Measurements from ENCODE around the gene SLC5A9.

SLC5A9 gene

GRCh38 chr1:48202030-48202752 is 20.3 kb upstream of the SLC5A9 start:
- in situ Hi-C loops (cut with MboI; ENCODE audit: low pct_unique_long_range_greater_than_20kb, low sequenced_read_pairs, unreplicated experiment): loop anchor here (10.0 kb wide), 1 partner anchor 97 kb away; no protein-coding TSS in a partner anchor
- DNase-seq (ENCODE audit: low spot score): peak; percentile 40
- TF ChIP-seq CTCF (IDR thresholded peaks at IDR 0.05; ENCODE audit: extremely low read depth, insufficient read depth, missing control alignments): peak; percentile 82

GRCh38 chr1:48203287-48203900 is 19.1 kb upstream of the SLC5A9 start:
- peak; percentile 40 for DNase-seq (ENCODE audit: low spot score)
- in situ Hi-C loops (cut with MboI; ENCODE audit: low pct_unique_long_range_greater_than_20kb, low sequenced_read_pairs, unreplicated experiment): loop anchor here (10.0 kb wide), 1 partner anchor 99 kb away; no protein-coding TSS in a partner anchor
- peak; percentile 53 for TF ChIP-seq CTCF (IDR thresholded peaks at IDR 0.05; ENCODE audit: extremely low read depth, insufficient read depth, missing control alignments)

GRCh38 chr1:48205522-48205921 is 17.0 kb upstream of the SLC5A9 start:
- in situ Hi-C loops (cut with MboI; ENCODE audit: low pct_unique_long_range_greater_than_20kb, low sequenced_read_pairs, unreplicated experiment): loop anchor here (10.0 kb wide), 1 partner anchor 101 kb away; no protein-coding TSS in a partner anchor
- TF ChIP-seq CTCF (IDR thresholded peaks at IDR 0.05; ENCODE audit: extremely low read depth, insufficient read depth, missing control alignments): no peak
- DNase-seq (ENCODE audit: low spot score): no peak

- in situ Hi-C loops (cut with MboI; ENCODE audit: low pct_unique_long_range_greater_than_20kb, low sequenced_read_pairs, unreplicated experiment): loop anchor here (10.0 kb wide), 1 partner anchor 102 kb away; no protein-coding TSS in a partner anchor
- no peak for TF ChIP-seq CTCF (IDR thresholded peaks at IDR 0.05; ENCODE audit: extremely low read depth, insufficient read depth, missing control alignments)
- no peak for DNase-seq (ENCODE audit: low spot score)
Observed at GRCh38 chr1:48206371-48206770, 16.1 kb upstream of the SLC5A9 start.

GRCh38 chr1:48207131-48207530 is 15.4 kb upstream of the SLC5A9 start:
- in situ Hi-C loops (cut with MboI; ENCODE audit: low pct_unique_long_range_greater_than_20kb, low sequenced_read_pairs, unreplicated experiment): loop anchor here (10.0 kb wide), 1 partner anchor 102 kb away; no protein-coding TSS in a partner anchor
- no peak for DNase-seq (ENCODE audit: low spot score)
- no peak for TF ChIP-seq CTCF (IDR thresholded peaks at IDR 0.05; ENCODE audit: extremely low read depth, insufficient read depth, missing control alignments)

GRCh38 chr1:48207536-48208075 is 14.9 kb upstream of the SLC5A9 start:
- TF ChIP-seq CTCF (IDR thresholded peaks at IDR 0.05; ENCODE audit: extremely low read depth, insufficient read depth, missing control alignments): no peak
- DNase-seq (ENCODE audit: low spot score): no peak
- in situ Hi-C loops (cut with MboI; ENCODE audit: low pct_unique_long_range_greater_than_20kb, low sequenced_read_pairs, unreplicated experiment): loop anchor here (10.0 kb wide), 1 partner anchor 103 kb away; no protein-coding TSS in a partner anchor

Measured in GM13977 (cell line).